ENCODE results near the gene SPATA16.
"Not testable (repeated sequence)": the region's sequence is repeated elsewhere in the genome, so short reads cannot be mapped to it uniquely, and the experiment has no call there.

SPATA16 gene

DNA sequence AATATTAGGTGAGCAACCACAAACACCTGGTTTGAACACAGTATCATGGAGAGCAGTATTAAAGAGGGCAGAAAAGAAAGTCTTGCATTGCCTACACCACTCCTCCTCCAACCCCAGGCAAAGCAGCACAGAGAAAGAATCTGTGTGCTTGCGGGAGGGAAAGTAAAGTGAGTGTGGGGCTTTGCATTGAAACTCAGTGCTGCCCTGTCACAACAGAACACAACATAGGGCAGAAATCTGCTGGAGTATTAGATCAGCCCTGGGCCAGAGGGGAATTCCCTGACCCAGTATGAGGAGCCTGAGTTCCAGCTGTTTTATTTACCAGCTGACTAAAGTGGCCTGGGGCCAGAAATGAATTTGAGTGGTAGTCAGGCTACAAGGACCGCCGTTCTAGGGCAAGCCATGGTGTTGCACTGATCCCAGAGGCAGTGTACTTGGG, 75.5 kb downstream of the SPATA16 start:
- DNase-seq (ENCODE audit: low read depth in 2 of 2), result no peak

GRCh38 chr3:173064631-173065030, 76.4 kb downstream of the SPATA16 start:
- DNase-seq (ENCODE audit: low read depth in 2 of 2), result no peak

DNA sequence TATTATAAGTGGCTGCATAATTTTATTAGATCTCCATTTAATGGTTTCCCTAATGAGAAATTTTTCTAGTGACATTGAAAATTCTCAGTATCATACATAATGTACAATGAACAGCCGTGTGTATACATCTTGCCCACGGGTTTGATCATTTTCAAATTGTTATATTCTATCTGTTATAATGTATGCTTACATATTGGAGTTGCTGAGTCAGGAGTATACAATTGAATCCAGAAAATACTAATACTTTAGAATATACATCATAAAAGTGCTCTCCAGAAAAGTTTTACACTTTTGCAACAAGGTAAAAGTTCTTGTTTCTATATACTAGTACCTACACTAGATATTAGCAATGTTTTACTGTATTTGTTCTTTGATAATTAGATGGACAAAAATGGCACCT, 82.8 kb downstream of the SPATA16 start:
- no peak for DNase-seq (ENCODE audit: low read depth in 2 of 2)

DNA sequence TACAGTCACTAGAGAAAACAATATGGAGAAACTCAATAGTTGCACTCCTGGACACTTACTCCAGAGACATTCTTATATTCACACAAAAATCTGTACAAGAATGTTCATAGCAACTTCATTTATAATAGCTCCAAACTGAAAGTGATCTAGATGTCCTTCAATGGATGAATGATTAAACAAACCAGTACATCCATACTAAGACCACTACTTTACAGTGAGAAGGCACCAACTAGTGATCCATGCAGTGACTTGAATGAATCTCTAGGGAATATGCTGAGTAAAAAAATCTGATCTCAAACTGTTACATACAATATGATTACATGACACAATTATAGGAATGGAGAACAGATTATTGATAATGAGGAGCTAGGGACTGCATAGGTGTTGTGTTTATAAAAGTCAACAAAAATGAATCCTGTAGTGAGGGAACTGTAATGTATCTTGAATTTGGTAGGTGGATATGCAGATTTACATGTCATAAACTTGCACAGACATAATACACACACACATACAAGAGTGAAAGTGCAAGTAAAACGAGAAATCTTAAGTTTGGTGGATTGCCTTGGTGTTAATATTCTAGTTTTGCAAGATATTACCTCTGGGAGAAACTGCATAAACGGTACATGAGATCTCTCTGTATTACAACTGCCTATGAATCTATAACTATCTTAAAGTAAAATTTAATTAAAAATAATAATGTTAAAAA, 85.7 kb downstream of the SPATA16 start:
- no peak for DNase-seq (ENCODE audit: low read depth in 2 of 2)

DNA sequence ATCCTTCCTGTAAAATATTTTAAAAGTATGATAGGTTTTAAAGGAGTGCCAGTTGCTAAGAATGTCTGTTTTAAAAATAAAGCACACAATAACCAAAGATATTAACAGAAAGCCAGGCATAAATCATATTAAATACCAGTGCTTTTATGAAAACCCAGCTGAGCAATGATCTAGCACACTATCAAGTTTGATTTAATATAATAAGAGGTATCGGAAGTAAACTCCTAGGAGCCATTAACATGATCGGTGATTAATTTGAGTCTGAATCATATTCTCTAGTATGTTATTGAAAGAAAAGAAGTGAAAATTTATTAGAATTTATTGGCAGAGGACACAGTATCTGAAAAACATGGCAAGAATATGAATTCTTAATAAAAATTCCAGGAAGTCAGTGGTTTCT, 91.7 kb downstream of the SPATA16 start:
- DNase-seq (ENCODE audit: low read depth in 2 of 2), result no peak

DNA sequence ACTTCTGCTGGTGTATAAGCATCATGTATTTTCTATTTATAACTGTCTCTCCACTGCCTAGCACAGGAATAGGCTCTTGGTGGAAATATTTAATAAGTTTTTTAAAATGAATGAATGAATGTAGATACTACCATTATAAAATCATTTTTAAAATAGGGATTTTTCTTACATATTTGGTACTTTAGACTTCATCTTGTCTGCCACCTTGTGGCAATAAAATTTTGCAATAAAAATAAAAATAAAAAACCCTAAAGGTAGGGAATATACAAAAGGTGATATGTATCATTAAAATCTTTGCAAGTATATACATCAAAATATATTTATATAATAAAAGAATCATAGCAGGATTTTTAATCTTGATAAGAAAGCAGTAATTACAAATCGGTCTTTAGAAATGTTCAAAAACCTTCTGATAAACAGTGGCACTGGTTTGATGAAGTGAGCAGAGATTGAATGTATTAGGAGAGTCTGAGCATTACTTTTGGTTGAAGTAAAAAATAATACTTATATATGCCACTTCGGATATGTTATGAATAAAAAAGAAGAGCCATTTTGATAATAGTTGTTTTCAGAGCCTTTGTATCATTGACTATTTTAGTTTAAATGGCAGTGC, 95.2 kb downstream of the SPATA16 start:
- DNase-seq (ENCODE audit: low read depth in 2 of 2), result no peak

DNA sequence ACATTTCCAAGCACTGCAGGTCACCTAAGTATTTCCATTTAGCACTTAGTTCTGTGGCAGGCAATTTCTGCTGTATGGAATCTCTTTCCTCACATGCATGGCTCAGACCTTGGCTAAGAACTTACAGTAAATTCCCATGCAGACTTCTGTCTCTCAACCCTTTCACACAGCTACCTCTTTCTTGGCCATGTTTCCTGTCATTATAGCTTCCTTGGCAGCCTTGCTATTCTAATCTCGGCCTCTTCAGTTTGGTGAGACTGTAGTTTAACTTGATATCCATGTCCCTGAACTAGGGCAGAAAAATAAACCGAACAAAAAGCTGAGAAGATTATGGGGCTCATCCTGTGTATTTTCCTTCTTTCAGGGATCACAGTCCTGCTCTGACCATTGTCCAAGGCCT, 96.0 kb downstream of the SPATA16 start:
- DNase-seq (ENCODE audit: low read depth in 2 of 2), result no peak

DNA sequence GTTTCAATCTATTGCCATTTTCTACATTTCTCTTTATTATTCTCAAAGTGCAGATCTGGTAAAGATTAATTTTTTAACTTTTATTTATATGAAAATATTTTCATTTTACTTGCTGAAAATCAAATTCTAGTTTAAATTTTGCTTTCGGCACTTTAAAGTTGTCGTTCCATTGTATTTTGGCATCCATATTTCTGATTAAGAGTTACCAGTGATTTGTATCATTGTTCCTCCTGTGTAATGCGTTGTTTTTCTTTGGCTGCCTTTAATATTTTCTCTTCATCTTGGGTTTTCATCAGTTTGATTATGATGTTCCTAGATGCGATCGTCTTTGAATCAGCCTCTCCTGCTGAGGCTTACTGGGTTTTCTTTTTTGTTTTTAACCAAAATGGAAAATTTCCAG, 97.3 kb downstream of the SPATA16 start:
- DNase-seq (ENCODE audit: low read depth in 2 of 2), result no peak

DNA sequence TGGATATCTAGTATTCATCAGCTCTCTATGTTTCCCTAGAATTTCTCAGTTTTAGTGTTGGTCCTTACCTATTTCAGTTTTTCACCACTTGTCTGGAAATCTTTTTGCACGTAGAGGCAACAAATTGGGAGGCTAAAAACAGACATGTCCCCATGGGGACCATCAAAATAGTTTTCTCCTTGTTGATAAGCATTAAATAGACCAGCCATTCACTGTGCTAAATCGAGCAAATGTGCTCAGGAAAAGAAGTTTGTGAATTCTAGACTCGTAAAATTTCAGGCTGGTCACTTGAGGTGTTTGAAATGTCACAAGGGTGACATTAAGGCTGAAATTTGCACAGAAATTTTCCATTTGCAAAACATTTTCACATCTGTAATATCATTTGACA, 102.6 kb downstream of the SPATA16 start:
- no peak for DNase-seq (ENCODE audit: low read depth in 2 of 2)

DNA sequence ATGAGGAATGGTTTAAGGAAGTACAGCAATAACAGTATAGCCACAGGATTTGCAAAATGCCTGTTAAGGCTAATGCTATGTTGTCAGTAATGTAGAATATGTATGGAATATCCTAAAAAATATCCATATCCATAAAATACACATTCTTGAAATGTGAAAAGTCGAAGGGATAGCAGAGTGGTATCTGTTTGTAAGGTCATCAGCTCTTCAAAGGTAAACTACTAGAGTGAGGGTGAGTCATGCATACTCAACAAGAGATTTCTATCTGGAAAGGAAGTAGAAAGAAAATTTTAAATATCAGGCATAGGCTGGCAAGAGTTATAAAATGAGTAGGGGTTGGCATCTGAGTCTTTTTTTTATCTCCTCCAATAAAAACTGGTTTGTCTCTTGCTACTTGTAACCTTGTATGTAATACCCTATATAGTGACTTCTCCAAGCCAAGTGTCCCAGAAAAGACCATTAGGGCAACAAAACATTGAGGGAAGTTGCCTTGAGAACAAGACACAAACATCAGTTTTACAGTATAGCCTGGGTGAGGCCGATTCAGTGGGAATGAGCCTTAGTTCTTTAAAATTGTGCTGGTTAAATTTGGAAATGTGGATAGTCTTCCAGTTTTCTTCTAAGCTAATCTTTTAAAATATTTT, 103.1 kb downstream of the SPATA16 start:
- no peak for DNase-seq (ENCODE audit: low read depth in 2 of 2)

DNA sequence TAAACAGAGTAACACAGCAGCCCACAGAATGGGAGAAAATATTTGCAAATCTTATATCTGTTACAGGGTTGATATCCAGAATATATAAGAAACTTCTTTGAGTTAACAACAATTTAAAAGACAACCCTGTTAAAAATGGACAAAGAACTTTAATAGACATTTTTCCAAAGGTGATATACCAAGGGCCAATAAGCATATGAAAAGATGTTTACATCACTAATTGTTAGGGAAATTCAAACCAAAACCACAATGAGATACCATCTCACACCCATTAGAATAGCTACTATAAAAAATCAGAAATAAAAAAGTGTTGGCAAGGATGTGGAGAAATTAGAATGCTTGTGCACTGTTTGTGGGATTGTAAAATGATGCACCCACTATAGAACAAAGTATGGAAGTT, 110.8 kb downstream of the SPATA16 start:
- no peak for DNase-seq (ENCODE audit: low read depth in 2 of 2)

GRCh38 chr3:173028351-173028750, 112.7 kb downstream of the SPATA16 start:
- no peak for DNase-seq (ENCODE audit: low read depth in 2 of 2)

DNA sequence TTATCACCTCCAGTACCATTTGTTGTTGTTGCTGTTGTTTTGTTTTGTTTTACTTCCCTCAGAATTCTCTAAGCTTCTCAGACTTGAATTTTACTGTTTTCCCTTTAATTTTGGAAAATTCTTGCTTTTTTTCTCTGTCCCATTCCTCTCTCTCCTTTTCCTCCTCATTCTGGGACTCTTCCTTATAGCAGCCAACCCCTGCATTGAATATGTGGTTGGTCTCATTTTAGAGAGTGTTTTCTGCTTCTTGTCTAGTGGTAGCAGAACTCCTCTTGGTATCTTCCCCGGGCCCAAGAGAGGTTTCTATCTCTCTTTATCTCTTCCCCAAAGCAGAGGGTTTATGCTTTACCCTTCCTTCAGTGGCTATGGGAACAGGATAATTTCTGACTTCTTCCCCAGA, 113.6 kb downstream of the SPATA16 start:
- no peak for DNase-seq (ENCODE audit: low read depth in 2 of 2)

DNA sequence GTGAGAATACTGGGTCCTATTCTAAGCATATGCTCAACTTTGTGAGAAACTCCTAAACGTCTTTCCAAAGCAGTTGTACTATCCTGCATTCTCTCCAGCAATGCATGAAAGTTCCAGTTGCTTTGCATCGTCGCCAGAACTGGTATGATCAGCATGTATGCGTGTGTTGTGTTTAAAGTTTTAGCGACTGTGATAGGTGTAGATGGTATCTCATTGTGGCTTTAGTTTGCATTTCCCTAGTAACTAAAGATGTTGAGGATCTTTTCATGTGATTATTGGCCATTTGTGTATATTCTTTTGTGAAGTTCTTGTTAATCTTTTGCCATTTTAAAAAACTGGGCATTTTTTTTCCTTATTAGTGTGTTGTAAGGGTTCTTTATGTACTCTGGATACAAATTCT, 115.1 kb downstream of the SPATA16 start:
- DNase-seq (ENCODE audit: low read depth in 2 of 2), result no peak

GRCh38 chr3:173021547-173022185, 119.4 kb downstream of the SPATA16 start:
- DNase-seq (ENCODE audit: low read depth in 2 of 2), result no peak

DNA sequence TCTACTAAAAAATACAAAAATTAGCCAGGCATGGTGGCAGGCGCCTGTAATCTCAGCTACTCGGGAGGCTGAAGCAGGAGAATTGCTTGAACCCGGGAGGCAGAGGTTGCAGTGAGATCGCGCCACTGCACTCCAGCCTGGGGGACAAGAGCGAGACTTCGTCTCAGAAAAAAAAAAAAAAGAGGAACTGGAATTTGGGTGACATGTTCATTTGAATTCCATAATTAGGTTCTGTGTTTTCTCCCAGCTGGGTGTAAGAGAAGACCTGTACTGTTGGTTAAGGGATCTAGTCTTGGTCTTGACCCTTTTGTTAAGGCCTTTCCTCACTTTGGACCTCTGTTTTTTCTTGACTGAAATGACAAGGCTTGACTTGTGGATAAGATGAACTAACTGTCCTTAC, 120.9 kb downstream of the SPATA16 start:
- DNase-seq (ENCODE audit: low read depth in 2 of 2), result not testable (repeated sequence)

- no peak for DNase-seq (ENCODE audit: low read depth in 2 of 2)
Measured at GRCh38 chr3:173019378-173019777, 121.7 kb downstream of the SPATA16 start.

GRCh38 chr3:173018758-173019157, 122.3 kb downstream of the SPATA16 start:
- DNase-seq (ENCODE audit: low read depth in 2 of 2), result no peak

- DNase-seq (ENCODE audit: low read depth in 2 of 2), result no peak
Measured at GRCh38 chr3:173013219-173013832, 127.7 kb downstream of the SPATA16 start.

DNA sequence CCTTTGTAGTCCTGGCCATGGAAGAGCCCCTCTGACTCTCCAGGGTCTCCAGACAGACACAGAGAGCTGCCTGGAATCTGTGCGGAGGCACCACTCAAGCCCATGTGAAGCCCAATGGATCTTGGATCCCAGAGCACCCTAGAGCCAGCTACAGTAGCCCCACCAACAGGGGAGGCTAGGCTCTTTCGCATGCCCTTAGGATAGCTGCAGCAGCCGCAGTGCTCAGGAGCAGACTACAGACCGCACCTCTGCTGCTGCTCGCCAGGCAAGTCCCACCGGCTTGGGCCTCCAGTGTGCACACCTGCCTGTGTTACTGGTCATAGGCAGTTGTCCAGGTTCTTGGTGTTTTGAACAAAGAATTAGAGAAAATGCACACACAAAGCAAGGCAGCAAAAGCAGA, 131.6 kb downstream of the SPATA16 start:
- DNase-seq (ENCODE audit: low read depth in 2 of 2), result no peak

GRCh38 chr3:173008978-173009377, 132.1 kb downstream of the SPATA16 start:
- DNase-seq (ENCODE audit: low read depth in 2 of 2), result no peak

GRCh38 chr3:173007079-173007723, 133.8 kb downstream of the SPATA16 start:
- no peak for DNase-seq (ENCODE audit: low read depth in 2 of 2)

All from stimulated activated CD8-positive, alpha-beta memory T cell treated with anti-CD3 and anti-CD28 coated beads, Interleukin-15, amount 100 ng/mL, for 48 hours (primary cell).